Adrenal gland (tissue), 12 donors: ENCODE data around the gene BMPR1B. TPM values are rescaled to one million over a fixed set of nuclear protein-coding genes. Genes with fewer than 3 reads are reported as not detected.

Experiments used
- DNase-seq, 7 donors: peaks; one replicate each; pipeline ENCODE4 v3.0.0-alpha.2; 2019 to 2020
- H3K27ac ChIP-seq, 5 donors: fragments of 200-600 bp; sonication (generic) in 4 of 5; 1 replicate in 3 of 5; 2 replicates in 2 of 5; pipeline versions ENCODE4 v1.5.1 to v1.8.0; 2016 to 2020; ENCODE audit warnings: mild to moderate bottlenecking in 1 of 5
- H3K27me3 ChIP-seq: fragments of 200-600 bp; 2 replicates; pipeline ENCODE4 v1.8.0; 2021
- H3K36me3 ChIP-seq, 2 donors: fragments of 200-600 bp; replicated peaks in 1 of 2; 1 replicate in 1 of 2; 2 replicates in 1 of 2; pipeline versions ENCODE4 v1.5.1 to v1.8.0; 2018 to 2022
- H3K4me1 ChIP-seq, 2 donors: fragments of 200-600 bp; replicated peaks in 1 of 2; 1 replicate in 1 of 2; 2 replicates in 1 of 2; pipeline versions ENCODE4 v1.5.1 to v1.8.0; 2018 to 2021
- H3K4me3 ChIP-seq, 4 donors: fragments of 200-600 bp; sonication (generic) in 3 of 4; one replicate each; pipeline ENCODE4 v1.5.1; 2016 to 2018
- H3K9me3 ChIP-seq, 3 donors: fragments of 200-600 bp; sonication (generic) in 1 of 3; replicated peaks in 1 of 3; 1 replicate in 2 of 3; 2 replicates in 1 of 3; pipeline versions ENCODE4 v1.5.1 to v1.8.0; 2016 to 2021
- CTCF ChIP-seq, 6 experiments: fragments of 450-650 bp in 4 of 6; fragments of 200-600 bp in 2 of 6; sonication (generic) in 1 of 6; IDR thresholded peaks; 1 replicate in 5 of 6; 2 replicates in 1 of 6; pipeline versions ENCODE4 v1.5.1 to v1.8.0; 2016 to 2021; ENCODE audit warnings: antibody characterized with exemption in 6 of 6, mild to moderate bottlenecking in 2 of 6, moderate library complexity in 1 of 6
- POLR2A ChIP-seq, 2 donors: fragments of 450-650 bp; IDR thresholded peaks; one replicate each; pipeline ENCODE4 v1.6.1; 2017; ENCODE audit warnings: antibody characterized with exemption in 2 of 2, mild to moderate bottlenecking in 2 of 2, moderate library complexity in 1 of 2
- WGBS, 4 donors: extraction: QIAGEN DNeasy Blood & Tissue Kit in 2 of 4; methylation state at CpG; one replicate each; pipeline versions ENCODE4 v1.1.5 to v1.1.7; 2013 to 2017; 5-methylcytosine and 5-hydroxymethylcytosine counted together
- intact Hi-C, 2 donors: fragments of 100-400 bp; cut with DNase I; formaldehyde crosslinking; loops; one replicate each; pipeline versions ENCODE4 v1.14.1 to v1.15.0; 2022 to 2023
- polyA plus RNA-seq, 3 donors: library from polyadenylated mRNA; stranded (reverse); fragments of 200-250 nt in 2 of 3; fragments of 350-450 nt in 1 of 3; fragmentation: Illumina TruSeq in 1 of 3; extraction: RNeasy Lipid Tissue Mini Kit (QIAGEN cat#74804) in 1 of 3; gene quantifications; one replicate each; pipeline ENCODE4 v1.2.3, GENCODE V29; 2013 to 2014
- total RNA-seq, 9 donors: library from RNA; depleted of rRNA in 4 of 9; stranded (reverse); fragments of >200 nt in 4 of 9; fragments of 120-200 nt in 1 of 9; fragmentation: NEBNext Ultra II Directional in 1 of 9; extraction: Animal tissue kit (Norgen Biotek cat#: 25700) in 1 of 9; gene quantifications; one replicate each; pipeline versions ENCODE4 v1.1.0 to v1.2.4, GENCODE V29; 2013 to 2023
- donor health status: healthy with polysubstance abuse.
- donor health status: Bipolar disorder and iron deficiency.
- donor health status: DM: yes; HTN: yes; CAD: no.
- donor health status: DM: no; HTN: no; CAD: no.
- donor health status: DM: no; HTN: no; CAD: no.
- donor health status: DM: yes; HTN: yes; CAD: no.

Gene BMPR1B
- total and polyA plus RNA-seq, 12 donors: 0.94 to 22.2 (median 6.2) TPM

- Histone ChIP-seq H3K27ac (no peak overlapping the region), H3K9me3 (no peaks in the 10 kb centered on the region), H3K4me1 (no peaks in the 10 kb centered on the region), H3K4me3 (no peak overlapping the region), H3K36me3 (no peaks in the 10 kb centered on the region), H3K27me3 (no peaks in the 10 kb centered on the region)
- TF ChIP-seq CTCF (IDR thresholded peaks at IDR 0.05): no peak
- TF ChIP-seq POLR2A (IDR thresholded peaks at IDR 0.05): no peak
- WGBS, 4 donors: 55 to 63% (median 59%) methylated on average over 5 of the region's 5 CpGs
- intact Hi-C loops: no loop called here
- no peak for DNase-seq
Observed at GRCh38 chr4:95018785-95019184, 261.0 kb downstream of the BMPR1B start.

- Histone ChIP-seq H3K4me1 (no peaks in the 10 kb centered on the region), H3K27me3 (no peaks in the 10 kb centered on the region), H3K9me3 (no peaks in the 10 kb centered on the region), H3K27ac (no peak overlapping the region), H3K36me3 (no peaks in the 10 kb centered on the region), H3K4me3 (no peak overlapping the region)
- TF ChIP-seq POLR2A (IDR thresholded peaks at IDR 0.05) (no peak), CTCF (IDR thresholded peaks at IDR 0.05) (no peak)
- no peak for DNase-seq
- intact Hi-C loops: no loop called here
- 89 to 92% (median 90%) methylated on average over 8 of the region's 8 CpGs for WGBS, 4 donors
Observed at GRCh38 chr4:95020521-95020920, 262.8 kb downstream of the BMPR1B start.

- DNase-seq: no peak
- Histone ChIP-seq H3K4me1 (no peaks in the 10 kb centered on the region), H3K4me3 (no peak overlapping the region), H3K27ac (no peak overlapping the region), H3K27me3 (no peaks in the 10 kb centered on the region), H3K36me3 (no peaks in the 10 kb centered on the region), H3K9me3 (no peaks in the 10 kb centered on the region)
- WGBS, 4 donors: 93 to 100% (median 96%) methylated on average over 1 of the region's 1 CpG
- no peak for TF ChIP-seq CTCF (IDR thresholded peaks at IDR 0.05)
- no peak for TF ChIP-seq POLR2A (IDR thresholded peaks at IDR 0.05)
- intact Hi-C loops: no loop called here
Observed at GRCh38 chr4:95021099-95021498, 263.3 kb downstream of the BMPR1B start.

- Histone ChIP-seq H3K27ac (no peak overlapping the region), H3K36me3 (no peaks in the 10 kb centered on the region), H3K4me3 (no peak overlapping the region), H3K4me1 (no peaks in the 10 kb centered on the region), H3K9me3 (no peaks in the 10 kb centered on the region), H3K27me3 (no peaks in the 10 kb centered on the region)
- no peak for DNase-seq
- TF ChIP-seq CTCF (IDR thresholded peaks at IDR 0.05) (no peak), POLR2A (IDR thresholded peaks at IDR 0.05) (no peak)
- 82 to 89% (median 84%) methylated on average over 5 of the region's 5 CpGs for WGBS, 4 donors
- intact Hi-C loops: no loop called here
Observed at GRCh38 chr4:95023110-95023509, 265.4 kb downstream of the BMPR1B start.
